SK-N-SH (cell line): ENCODE measurements around the gene CZIB. TPM values are rescaled to one million over a fixed set of nuclear protein-coding genes. Genes with fewer than 3 reads are reported as not detected.

Source experiments
- CTCF ChIA-PET: fragments of 300-600, 350-600 bp; formaldehyde crosslinking; extraction: SDS; loops from one replicate; lab custom pipeline; 2021; lab: Yijun Ruan, JAX
- POLR2A ChIA-PET: fragments of 350-600 bp; sonication (Branson Sonifier 250); formaldehyde crosslinking; extraction: SDS; loops from one replicate; lab custom pipeline; 2020; ENCODE audit warnings: antibody characterized with exemption, inconsistent platforms; lab: Yijun Ruan, JAX
- DNase-seq: peaks from one replicate; pipeline ENCODE4 v3.0.0; 2012
- H2AFZ ChIP-seq: fragments of 200-600 bp; sonication (generic); 2 replicates; pipeline ENCODE4 v1.8.1; 2016; ENCODE audit warnings: antibody characterized with exemption, mild to moderate bottlenecking, low read depth
- H3F3A ChIP-seq: fragments of 200-600 bp; sonication (generic); replicated peaks from 2 replicates; pipeline ENCODE3; 2016; ENCODE audit warnings: antibody characterized with exemption, mild to moderate bottlenecking; ENCODE audit not compliant: insufficient read depth
- H3K27ac ChIP-seq, 2 experiments: fragments of 200-500 bp in 1 of 2; fragments of 200-600 bp in 1 of 2; sonication (Bioruptor generic) in 1 of 2; sonication (generic), shearing (Covaris generic) in 1 of 2; 2 replicates each; pipeline versions ENCODE4 v1.5.1 to v1.6.1; 2014 to 2016; ENCODE audit warnings: low read depth in 2 of 2, inconsistent platforms in 1 of 2, low read length in 1 of 2, mild to moderate bottlenecking in 1 of 2, mixed read lengths in 1 of 2
- H3K27me3 ChIP-seq: fragments of 200-600 bp; sonication (generic), shearing (Covaris generic); 2 replicates; pipeline ENCODE4 v1.6.1; 2016; ENCODE audit warnings: mixed run types; ENCODE audit not compliant: insufficient read depth
- H3K36me3 ChIP-seq, 2 experiments: fragments of 200-500 bp in 1 of 2; fragments of 200-600 bp in 1 of 2; sonication (Bioruptor generic) in 1 of 2; sonication (generic) in 1 of 2; replicated peaks in 1 of 2; 2 replicates each; pipeline versions ENCODE3 to v1.5.1; 2014 to 2016; ENCODE audit warnings: low read length in 1 of 2, mild to moderate bottlenecking in 1 of 2; ENCODE audit not compliant: insufficient read depth in 2 of 2, control insufficient read depth in 1 of 2
- H3K4me1 ChIP-seq, 2 experiments: fragments of 200-500 bp in 1 of 2; fragments of 200-600 bp in 1 of 2; sonication (Bioruptor generic) in 1 of 2; sonication (generic), shearing (Covaris generic) in 1 of 2; 2 replicates each; pipeline versions ENCODE4 v1.5.1 to v1.6.1; 2014 to 2016; ENCODE audit warnings: low read depth in 1 of 2, low read length in 1 of 2, mixed run types in 1 of 2; ENCODE audit not compliant: insufficient read depth in 2 of 2, control insufficient read depth in 1 of 2
- H3K4me2 ChIP-seq: fragments of 200-600 bp; sonication (generic), shearing (Covaris generic); 2 replicates; pipeline ENCODE4 v1.6.1; 2017; ENCODE audit warnings: mixed run types
- H3K4me3 ChIP-seq, 2 experiments: fragments of 200-500 bp in 1 of 2; fragments of 200-600 bp in 1 of 2; sonication (Bioruptor generic) in 1 of 2; sonication (generic), shearing (Covaris generic) in 1 of 2; 2 replicates each; pipeline versions ENCODE4 v1.5.1 to v1.8.1; 2014 to 2016; ENCODE audit warnings: low read depth in 2 of 2, inconsistent platforms in 1 of 2, low read length in 1 of 2, mild to moderate bottlenecking in 1 of 2, mixed read lengths in 1 of 2, moderate library complexity in 1 of 2
- H3K79me2 ChIP-seq: fragments of 200-600 bp; sonication (generic); 2 replicates; pipeline ENCODE4 v1.8.1; 2017; ENCODE audit warnings: mild to moderate bottlenecking; ENCODE audit not compliant: insufficient read depth
- H3K9ac ChIP-seq: fragments of 200-600 bp; sonication (generic); 2 replicates; pipeline ENCODE4 v1.6.1; 2017; ENCODE audit warnings: mixed run types
- H3K9me2 ChIP-seq: fragments of 200-600 bp; sonication (generic); 2 replicates; pipeline ENCODE4 v1.6.1; 2017; ENCODE audit warnings: mixed run types
- H3K9me3 ChIP-seq: fragments of 200-600 bp; sonication (generic); 2 replicates; pipeline ENCODE4 v1.6.1; 2017; ENCODE audit warnings: mixed run types, mild to moderate bottlenecking, moderate library complexity
- H4K20me1 ChIP-seq: fragments of 200-600 bp; sonication (generic); 2 replicates; pipeline ENCODE4 v1.6.1; 2017; ENCODE audit warnings: mild to moderate bottlenecking, mixed run types; ENCODE audit not compliant: insufficient read depth
- CHD2 ChIP-seq: fragments of 150-350 bp; IDR thresholded peaks from 2 replicates; pipeline ENCODE4 v1.6.1; 2018; ENCODE audit warnings: low read length; ENCODE audit not compliant: partially characterized antibody
- CTCF ChIP-seq: fragments of 200-600 bp; sonication (generic); IDR thresholded peaks from 2 replicates; pipeline ENCODE4 v1.6.1; 2017; ENCODE audit warnings: antibody characterized with exemption, mild to moderate bottlenecking, moderate library complexity
- ELF1 ChIP-seq: IDR thresholded peaks from 2 replicates; pipeline ENCODE4 v1.4.0; 2012
- EP300 ChIP-seq, 2 experiments: IDR thresholded peaks; 2 replicates each; pipeline versions ENCODE4 v1.4.0 to v1.6.1; 2012; ENCODE audit warnings: borderline replicate concordance in 1 of 2, low read depth in 1 of 2, low read length in 1 of 2
- EZH2phosphoT487 ChIP-seq: fragments of 200-600 bp; sonication (generic); IDR thresholded peaks from 2 replicates; pipeline ENCODE4 v1.6.1; 2017; ENCODE audit warnings: low read depth, mixed run types, mild to moderate bottlenecking, antibody characterized with exemption, moderate library complexity, borderline replicate concordance
- FOXJ3 ChIP-seq: sonication (generic); formaldehyde crosslinking; IDR thresholded peaks from 2 replicates; pipeline ENCODE4 v1.5.1; 2020; ENCODE audit warnings: mild to moderate bottlenecking, missing genetic modification reagents
- FOXM1 ChIP-seq: IDR thresholded peaks from 2 replicates; pipeline ENCODE4 v1.4.0; 2012; ENCODE audit warnings: low read depth, mild to moderate bottlenecking
- GABPA ChIP-seq: IDR thresholded peaks from 2 replicates; pipeline ENCODE4 v1.4.0; 2012; ENCODE audit warnings: low read depth, mild to moderate bottlenecking
- GATA2 ChIP-seq: sonication (generic); formaldehyde crosslinking; IDR thresholded peaks from 2 replicates; pipeline ENCODE4 v1.5.0; 2020; ENCODE audit warnings: mild to moderate bottlenecking, missing genetic modification reagents
- JUND ChIP-seq: IDR thresholded peaks from 2 replicates; pipeline ENCODE4 v1.4.0; 2012
- MAX ChIP-seq: IDR thresholded peaks from 2 replicates; pipeline ENCODE4 v1.4.0; 2012; ENCODE audit warnings: low read depth
- MEF2A ChIP-seq: IDR thresholded peaks from 2 replicates; pipeline ENCODE4 v1.4.0; 2012; ENCODE audit warnings: low read depth, borderline replicate concordance
- MXI1 ChIP-seq: IDR thresholded peaks from 2 replicates; pipeline ENCODE4 v1.6.1; 2012; ENCODE audit warnings: mild to moderate bottlenecking, low read depth, low read length, improper control_type of control experiment
- RAD21 ChIP-seq: IDR thresholded peaks from 2 replicates; pipeline ENCODE4 v1.6.1; 2012; ENCODE audit warnings: mild to moderate bottlenecking, low read length
- RCOR1 ChIP-seq: fragments of 150-350 bp; IDR thresholded peaks from 2 replicates; pipeline ENCODE4 v1.6.1; 2017; ENCODE audit warnings: antibody characterized with exemption, low read length
- REST ChIP-seq: IDR thresholded peaks from 2 replicates; pipeline ENCODE4 v1.6.1; 2012; ENCODE audit warnings: mild to moderate bottlenecking, low read depth, low read length, moderate library complexity
- RFX5 ChIP-seq: IDR thresholded peaks from 2 replicates; pipeline ENCODE4 v1.6.1; 2012; ENCODE audit warnings: mild to moderate bottlenecking, improper control_type of control experiment, low read length
- RXRA ChIP-seq: IDR thresholded peaks from 2 replicates; pipeline ENCODE4 v1.4.0; 2012; ENCODE audit warnings: low read depth, mild to moderate bottlenecking, borderline replicate concordance
- SIN3A ChIP-seq: IDR thresholded peaks from 2 replicates; pipeline ENCODE4 v1.6.1; 2012; ENCODE audit warnings: low read depth, mild to moderate bottlenecking, low read length, moderate library complexity, borderline replicate concordance
- TAF1 ChIP-seq: IDR thresholded peaks from 2 replicates; pipeline ENCODE4 v1.6.1; 2012; ENCODE audit warnings: low read depth, mild to moderate bottlenecking, low read length, moderate library complexity, borderline replicate concordance
- TCF12 ChIP-seq: IDR thresholded peaks from 2 replicates; pipeline ENCODE4 v1.4.0; 2012
- TEAD4 ChIP-seq: IDR thresholded peaks from 2 replicates; pipeline ENCODE4 v1.4.0; 2012; ENCODE audit warnings: mild to moderate bottlenecking, borderline replicate concordance; ENCODE audit not compliant: insufficient read depth
- USF2 ChIP-seq: fragments of 150-350 bp; IDR thresholded peaks from 2 replicates; pipeline ENCODE4 v1.6.1; 2017; ENCODE audit warnings: antibody characterized with exemption, low read length, low read depth, borderline replicate concordance
- YY1 ChIP-seq: IDR thresholded peaks from 2 replicates; pipeline ENCODE4 v1.4.0; 2012; ENCODE audit warnings: low read depth, mild to moderate bottlenecking
- WGBS: methylation state at CpG from one replicate; pipeline ENCODE4 v1.1.6; 2017; ENCODE audit warnings: low lambda C conversion rate; 5-methylcytosine and 5-hydroxymethylcytosine counted together
- polyA plus RNA-seq, 3 experiments: library from polyadenylated mRNA; depleted of rRNA; stranded (reverse); fragments of >200 nt; gene quantifications; 2 replicates each; pipeline ENCODE4 v1.2.3, GENCODE V29; 2012

The CZIB gene
- polyA plus RNA-seq, 1 of the 3 experiments (the other 2 are of a cell fraction), result 69.0 TPM

GRCh38 chr1:53196485-53197290 is 23.7 kb downstream of the CZIB start, which contains the start of gene CPT2 (continued):
- TF ChIP-seq RCOR1 (no peak), JUND (no peak), TAF1 (peak; percentile 92), TEAD4 (no peak), ELF1 (peak; percentile 78), USF2 (no peak), YY1 (no peak), MAX (peak; percentile 61), TCF12 (no peak), MXI1 (peak; percentile 55), RXRA (no peak), RAD21 (no peak), GABPA (peak; percentile 79), EZH2phosphoT487 (no peak), GATA2 (no peak), CTCF (no peak)
- TF ChIP-seq, all 33 proteins: peak for 9

DNA sequence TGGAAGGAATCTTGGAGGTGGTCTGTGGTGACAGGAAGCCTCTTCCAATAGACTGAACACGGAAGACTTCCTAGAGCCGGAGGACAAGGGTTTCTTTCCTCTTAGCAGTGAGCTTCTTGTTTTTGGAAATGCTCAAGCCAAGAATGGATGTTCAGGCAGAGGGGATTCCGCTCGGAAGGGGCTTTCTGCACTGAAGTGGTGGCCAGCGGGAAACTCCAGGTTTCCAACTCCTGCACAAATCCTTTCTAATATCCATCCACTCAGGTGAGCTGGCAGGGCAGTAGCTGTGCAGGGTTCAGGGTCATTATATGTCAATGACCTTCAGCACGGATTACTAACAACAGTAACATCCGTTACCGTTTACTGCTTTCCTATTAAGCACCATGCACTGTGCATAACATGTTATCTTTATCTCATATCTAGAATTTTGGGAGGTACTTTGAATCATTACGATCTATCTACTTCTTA is 24.4 kb downstream of the CZIB start:
- CTCF ChIA-PET, result interaction anchor here (1.8 to 4.7 kb wide), 3 partner anchors 11 to 291 kb away, joined by 9 to 34 read pairs (median 23); no protein-coding TSS in a partner anchor
- H3K4me1 ChIP-seq, result peaks cover 9 to 17% of the 10 kb centered on the region in 2 experiments; a peak in 3 of 4 replicates
- TF ChIP-seq TCF12, result no peak
- no peak for TF ChIP-seq FOXJ3 (CRISPR knock-in tag)
- TF ChIP-seq CHD2, result no peak
- TF ChIP-seq SIN3A, result no peak
- TF ChIP-seq FOXM1, result no peak
- TF ChIP-seq MXI1, result no peak
- no peak for TF ChIP-seq RFX5
- no peak for TF ChIP-seq EP300 (IDR thresholded peaks at IDR 0.05; ENCODE audit: borderline replicate concordance in 1 of 2, low read depth in 1 of 2, low read length in 1 of 2)
- TF ChIP-seq TAF1, result no peak
- no peak for TF ChIP-seq TEAD4
- no peak for TF ChIP-seq REST
- no peak for TF ChIP-seq GATA2
- no peak for TF ChIP-seq MAX
- no peak for TF ChIP-seq GABPA
- no peak for TF ChIP-seq RXRA
- TF ChIP-seq MEF2A, result no peak
- TF ChIP-seq ELF1, result no peak

More for the DNA sequence above, 24.4 kb downstream of the CZIB start:
- Histone ChIP-seq H3K36me3 (peaks cover 0 to 6% of the 10 kb centered on the region in 2 experiments), H3K4me2 (peak overlapping the region; percentile 93), H2AFZ (peak overlapping the region; percentile 95), H3K9me3 (no peaks in the 10 kb centered on the region), H3F3A (no peaks in the 10 kb centered on the region), H3K9me2 (no peaks in the 10 kb centered on the region), H3K4me3 (peak overlapping the region; percentile 85 to 95), H3K27me3 (no peaks in the 10 kb centered on the region), H3K79me2 (peaks cover 21% of the 10 kb centered on the region; the same call in 1 of the 2 replicates), H3K9ac (peak overlapping the region; percentile 85), H3K27ac (peak overlapping the region; percentile 58 to 70; a peak in 3 of 4 replicates), H4K20me1 (no peaks in the 10 kb centered on the region)
- no peak for DNase-seq
- POLR2A ChIA-PET, result interaction anchor here (0.6 kb wide), 2 partner anchors 72 to 482 kb away, joined by 3 to 7 read pairs; no protein-coding TSS in a partner anchor
- WGBS, result 65% methylated on average over 9 of the region's 9 CpGs
